RWPE2 (cell line): ENCODE results near the gene LRRC23.
A peak's percentile ranks its signal among the peaks of the same experiment; 100 is the strongest.

Experiments used
- ATAC-seq: fragments of 200-7000 bp; cut with Tn5 transposase; 3 replicates; pipeline ENCODE4 v1.9.1; 2021; ENCODE audit warnings: low read depth
- DNase-seq: peaks from one replicate; pipeline ENCODE4 v3.0.0-alpha.2; 2020; ENCODE audit warnings: low spot score
- H3K27ac ChIP-seq: fragments of 450-650 bp; 2 replicates; pipeline ENCODE4 v1.5.1; 2017; ENCODE audit warnings: mild to moderate bottlenecking; ENCODE audit not compliant: poor library complexity, severe bottlenecking
- H3K27me3 ChIP-seq: fragments of 250-450 bp; sonication (Bioruptor Pico); 2 replicates; pipeline ENCODE4 v1.5.1; 2021; ENCODE audit warnings: mild to moderate bottlenecking, moderate library complexity; ENCODE audit not compliant: insufficient read depth, poor library complexity, severe bottlenecking
- H3K36me3 ChIP-seq: fragments of 250-450 bp; sonication (Bioruptor Pico); 2 replicates; pipeline ENCODE4 v1.5.1; 2020; ENCODE audit warnings: low read depth, mild to moderate bottlenecking, moderate library complexity
- H3K4me1 ChIP-seq: fragments of 250-450 bp; sonication (Bioruptor Pico); 2 replicates; pipeline ENCODE4 v1.5.1; 2021; ENCODE audit warnings: mild to moderate bottlenecking, moderate library complexity; ENCODE audit not compliant: insufficient read depth, poor library complexity, severe bottlenecking
- H3K4me3 ChIP-seq: fragments of 250-450 bp; sonication (Bioruptor Pico); 2 replicates; pipeline ENCODE4 v1.5.1; 2021; ENCODE audit warnings: mild to moderate bottlenecking, moderate library complexity; ENCODE audit not compliant: severe bottlenecking
- H3K9me3 ChIP-seq: fragments of 250-450 bp; sonication (Bioruptor Pico); 2 replicates; pipeline ENCODE4 v1.5.1; 2021; ENCODE audit warnings: mild to moderate bottlenecking, moderate library complexity; ENCODE audit not compliant: severe bottlenecking
- TF ChIP-seq, protein P1 (sequence below): fragments of 450-650 bp; IDR thresholded peaks from one replicate; pipeline ENCODE4 v1.5.1; 2017; ENCODE audit warnings: mild to moderate bottlenecking, moderate library complexity; ENCODE audit not compliant: poor library complexity, severe bottlenecking

The LRRC23 gene

GRCh38 chr12:6963016-6963731, 58.6 kb downstream of the LRRC23 start:
- TF ChIP-seq, protein P1, sequence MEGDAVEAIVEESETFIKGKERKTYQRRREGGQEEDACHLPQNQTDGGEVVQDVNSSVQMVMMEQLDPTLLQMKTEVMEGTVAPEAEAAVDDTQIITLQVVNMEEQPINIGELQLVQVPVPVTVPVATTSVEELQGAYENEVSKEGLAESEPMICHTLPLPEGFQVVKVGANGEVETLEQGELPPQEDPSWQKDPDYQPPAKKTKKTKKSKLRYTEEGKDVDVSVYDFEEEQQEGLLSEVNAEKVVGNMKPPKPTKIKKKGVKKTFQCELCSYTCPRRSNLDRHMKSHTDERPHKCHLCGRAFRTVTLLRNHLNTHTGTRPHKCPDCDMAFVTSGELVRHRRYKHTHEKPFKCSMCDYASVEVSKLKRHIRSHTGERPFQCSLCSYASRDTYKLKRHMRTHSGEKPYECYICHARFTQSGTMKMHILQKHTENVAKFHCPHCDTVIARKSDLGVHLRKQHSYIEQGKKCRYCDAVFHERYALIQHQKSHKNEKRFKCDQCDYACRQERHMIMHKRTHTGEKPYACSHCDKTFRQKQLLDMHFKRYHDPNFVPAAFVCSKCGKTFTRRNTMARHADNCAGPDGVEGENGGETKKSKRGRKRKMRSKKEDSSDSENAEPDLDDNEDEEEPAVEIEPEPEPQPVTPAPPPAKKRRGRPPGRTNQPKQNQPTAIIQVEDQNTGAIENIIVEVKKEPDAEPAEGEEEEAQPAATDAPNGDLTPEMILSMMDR = no peak
- H3K4me1 ChIP-seq = peaks cover 23% of the 10 kb centered on the region
- H3K9me3 ChIP-seq = no peaks in the 10 kb centered on the region
- ATAC-seq (peak; percentile 77), DNase-seq (peak; percentile 96)
- H3K4me3 ChIP-seq = peak overlapping the region; percentile 95
- peak overlapping the region; percentile 87 for H3K27ac ChIP-seq
- peaks cover 45% of the 10 kb centered on the region for H3K36me3 ChIP-seq
- no peaks in the 10 kb centered on the region for H3K27me3 ChIP-seq
